ENCODE results near the gene ZNF860.
"Not testable (repeated sequence)": the region's sequence is repeated elsewhere in the genome, so short reads cannot be mapped to it uniquely, and the experiment has no call there.

Gene ZNF860

GRCh38 chr3:32003380-32003779, 21.8 kb downstream of the ZNF860 start:
- Histone ChIP-seq H3K9me3 (ENCODE audit: control insufficient read depth in 5 of 5, low read length in 5 of 5) (no peaks in the 10 kb centered on the region), H3K27ac (ENCODE audit: low read depth, low read length) (no peak overlapping the region), H3K4me1 (ENCODE audit: control insufficient read depth in 5 of 5, insufficient read depth in 5 of 5, low read length in 5 of 5) (peaks cover 0 to 9% (median 0%) of the 10 kb centered on the region in 5 donors), H3K27me3 (ENCODE audit: control insufficient read depth in 5 of 5, insufficient read depth in 4 of 5, low read length in 5 of 5) (no peaks in the 10 kb centered on the region), H3K9ac (ENCODE audit: low read length in 5 of 5) (no peak overlapping the region), H3K4me3 (ENCODE audit: low read depth in 1 of 5, low read length in 5 of 5) (no peak overlapping the region), H3K36me3 (ENCODE audit: control insufficient read depth in 5 of 5, insufficient read depth in 5 of 5, low read length in 5 of 5) (no peaks in the 10 kb centered on the region)

- Histone ChIP-seq H3K4me1 (ENCODE audit: control insufficient read depth in 5 of 5, insufficient read depth in 5 of 5, low read length in 5 of 5) (peaks cover 0 to 9% (median 0%) of the 10 kb centered on the region in 5 donors), H3K36me3 (ENCODE audit: control insufficient read depth in 5 of 5, insufficient read depth in 5 of 5, low read length in 5 of 5) (no peaks in the 10 kb centered on the region), H3K9me3 (ENCODE audit: control insufficient read depth in 5 of 5, low read length in 5 of 5) (no peaks in the 10 kb centered on the region), H3K27ac (ENCODE audit: low read depth, low read length) (no peak overlapping the region), H3K4me3 (ENCODE audit: low read depth in 1 of 5, low read length in 5 of 5) (no peak overlapping the region), H3K27me3 (ENCODE audit: control insufficient read depth in 5 of 5, insufficient read depth in 4 of 5, low read length in 5 of 5) (no peaks in the 10 kb centered on the region), H3K9ac (ENCODE audit: low read length in 5 of 5) (no peak overlapping the region)
Observed at GRCh38 chr3:32004113-32004765, 22.7 kb downstream of the ZNF860 start.

DNA sequence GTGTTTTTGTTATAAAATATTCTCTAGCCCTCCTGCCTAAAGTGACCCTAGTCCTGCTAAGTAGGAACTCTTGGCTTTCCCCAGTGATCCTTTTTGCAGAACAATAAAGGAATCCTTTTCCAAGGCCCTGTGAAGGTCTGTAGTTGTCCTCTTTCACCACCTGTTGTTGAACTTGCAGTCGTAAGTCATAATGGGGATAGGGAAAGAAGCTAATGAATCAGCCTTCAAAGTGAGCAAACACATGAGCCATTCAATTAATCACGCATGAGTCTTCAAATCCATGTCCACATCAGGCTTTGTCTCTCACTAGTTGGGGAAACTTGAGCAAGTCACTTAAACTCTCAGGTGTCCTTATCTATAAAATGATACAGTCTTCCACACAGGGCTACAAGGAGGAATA, 27.6 kb downstream of the ZNF860 start:
- no peak overlapping the region for H3K27ac ChIP-seq (ENCODE audit: low read depth, low read length)

DNA sequence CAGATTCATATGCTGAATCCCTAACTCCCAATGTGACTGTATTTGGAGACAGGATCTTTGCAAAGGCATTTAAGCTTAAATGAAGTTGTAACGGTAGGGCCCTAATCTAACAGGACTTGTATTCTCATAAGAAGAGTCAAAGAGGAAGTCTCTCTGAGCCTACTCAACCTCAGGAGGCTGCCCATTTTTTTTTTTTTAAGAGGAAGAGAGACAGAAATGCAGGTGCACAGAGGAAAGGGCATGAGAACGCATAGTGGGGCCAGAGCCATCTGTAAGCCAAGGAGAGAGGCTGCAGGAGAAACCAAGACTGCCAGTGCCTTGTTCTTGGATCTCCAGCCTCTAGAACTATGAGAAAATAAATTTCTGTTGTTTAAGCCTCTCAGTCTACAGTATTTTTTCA, 28.4 kb downstream of the ZNF860 start:
- no peaks in the 10 kb centered on the region for H3K27me3 ChIP-seq (ENCODE audit: control insufficient read depth in 5 of 5, insufficient read depth in 4 of 5, low read length in 5 of 5)

More for the DNA sequence above, 27.6 kb downstream of the ZNF860 start:
- Histone ChIP-seq H3K4me3 (ENCODE audit: low read depth in 1 of 5, low read length in 5 of 5) (no peak overlapping the region), H3K36me3 (ENCODE audit: control insufficient read depth in 5 of 5, insufficient read depth in 5 of 5, low read length in 5 of 5) (no peaks in the 10 kb centered on the region), H3K27me3 (ENCODE audit: control insufficient read depth in 5 of 5, insufficient read depth in 4 of 5, low read length in 5 of 5) (no peaks in the 10 kb centered on the region), H3K9me3 (ENCODE audit: control insufficient read depth in 5 of 5, low read length in 5 of 5) (no peaks in the 10 kb centered on the region), H3K9ac (ENCODE audit: low read length in 5 of 5) (no peak overlapping the region), H3K4me1 (ENCODE audit: control insufficient read depth in 5 of 5, insufficient read depth in 5 of 5, low read length in 5 of 5) (no peaks in the 10 kb centered on the region)

DNA sequence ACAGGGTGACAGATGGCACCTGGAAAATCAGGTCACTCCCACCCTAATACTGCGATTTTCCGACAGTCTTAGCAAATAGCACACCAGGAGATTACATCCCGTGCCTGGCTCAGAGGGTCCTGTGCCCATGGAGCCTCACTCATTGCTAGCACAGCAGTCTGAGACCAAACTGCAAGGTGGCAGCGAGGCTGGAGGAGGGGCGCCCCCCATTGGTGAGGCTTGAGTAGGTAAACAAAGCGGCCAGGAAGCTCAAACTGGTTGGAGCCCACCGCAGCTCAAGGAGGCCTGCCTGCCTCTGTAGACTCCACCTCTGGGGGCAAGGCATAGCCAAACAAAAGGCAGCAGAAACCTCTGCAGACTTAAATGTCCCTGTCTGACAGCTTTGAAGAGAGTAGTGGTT, 29.1 kb downstream of the ZNF860 start:
- H3K9ac ChIP-seq (ENCODE audit: low read length in 5 of 5); H3K27me3 ChIP-seq (ENCODE audit: control insufficient read depth in 5 of 5, insufficient read depth in 4 of 5, low read length in 5 of 5); H3K36me3 ChIP-seq (ENCODE audit: control insufficient read depth in 5 of 5, insufficient read depth in 5 of 5, low read length in 5 of 5); H3K4me1 ChIP-seq (ENCODE audit: control insufficient read depth in 5 of 5, insufficient read depth in 5 of 5, low read length in 5 of 5); H3K27ac ChIP-seq (ENCODE audit: low read depth, low read length); H3K9me3 ChIP-seq (ENCODE audit: control insufficient read depth in 5 of 5, low read length in 5 of 5); H3K4me3 ChIP-seq (ENCODE audit: low read depth in 1 of 5, low read length in 5 of 5): not testable (repeated sequence)

More for the DNA sequence above, 28.4 kb downstream of the ZNF860 start:
- Histone ChIP-seq H3K4me3 (ENCODE audit: low read depth in 1 of 5, low read length in 5 of 5) (no peak overlapping the region), H3K9me3 (ENCODE audit: control insufficient read depth in 5 of 5, low read length in 5 of 5) (no peaks in the 10 kb centered on the region), H3K9ac (ENCODE audit: low read length in 5 of 5) (no peak overlapping the region), H3K4me1 (ENCODE audit: control insufficient read depth in 5 of 5, insufficient read depth in 5 of 5, low read length in 5 of 5) (no peaks in the 10 kb centered on the region), H3K27ac (ENCODE audit: low read depth, low read length) (no peak overlapping the region), H3K36me3 (ENCODE audit: control insufficient read depth in 5 of 5, insufficient read depth in 5 of 5, low read length in 5 of 5) (no peaks in the 10 kb centered on the region)

DNA sequence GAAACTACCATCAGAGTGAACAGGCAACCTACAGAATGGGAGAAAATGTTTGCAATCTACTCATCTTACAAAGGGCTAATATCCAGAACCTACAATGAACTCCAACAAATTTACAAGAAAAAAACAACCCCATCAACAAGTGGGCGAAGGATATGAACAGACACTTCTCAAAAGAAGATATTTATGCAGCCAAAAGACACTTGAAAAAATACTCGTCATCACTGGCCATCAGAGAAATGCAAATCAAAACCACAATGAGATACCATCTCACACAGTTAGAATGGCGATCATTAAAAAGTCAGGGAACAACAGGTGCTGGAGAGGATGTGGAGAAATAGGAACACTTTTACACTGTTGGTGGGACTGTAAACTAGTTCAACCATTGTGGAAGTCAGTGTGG, 34.1 kb downstream of the ZNF860 start:
- H3K27me3 ChIP-seq (ENCODE audit: control insufficient read depth in 5 of 5, insufficient read depth in 4 of 5, low read length in 5 of 5); H3K9me3 ChIP-seq (ENCODE audit: control insufficient read depth in 5 of 5, low read length in 5 of 5); H3K4me1 ChIP-seq (ENCODE audit: control insufficient read depth in 5 of 5, insufficient read depth in 5 of 5, low read length in 5 of 5): not testable (repeated sequence)

GRCh38 chr3:32017286-32017685, 35.7 kb downstream of the ZNF860 start:
- Histone ChIP-seq H3K9ac (ENCODE audit: low read length in 5 of 5) (no peak overlapping the region), H3K27me3 (ENCODE audit: control insufficient read depth in 5 of 5, insufficient read depth in 4 of 5, low read length in 5 of 5) (no peaks in the 10 kb centered on the region), H3K27ac (ENCODE audit: low read depth, low read length) (no peak overlapping the region), H3K9me3 (ENCODE audit: control insufficient read depth in 5 of 5, low read length in 5 of 5) (no peaks in the 10 kb centered on the region), H3K4me1 (ENCODE audit: control insufficient read depth in 5 of 5, insufficient read depth in 5 of 5, low read length in 5 of 5) (peaks cover 0 to 3% (median 0%) of the 10 kb centered on the region in 5 donors), H3K36me3 (ENCODE audit: control insufficient read depth in 5 of 5, insufficient read depth in 5 of 5, low read length in 5 of 5) (no peaks in the 10 kb centered on the region), H3K4me3 (ENCODE audit: low read depth in 1 of 5, low read length in 5 of 5) (no peak overlapping the region)

More for the DNA sequence above, 34.1 kb downstream of the ZNF860 start:
- H3K9ac ChIP-seq (ENCODE audit: low read length in 5 of 5); H3K36me3 ChIP-seq (ENCODE audit: control insufficient read depth in 5 of 5, insufficient read depth in 5 of 5, low read length in 5 of 5); H3K4me3 ChIP-seq (ENCODE audit: low read depth in 1 of 5, low read length in 5 of 5); H3K27ac ChIP-seq (ENCODE audit: low read depth, low read length): not testable (repeated sequence)

DNA sequence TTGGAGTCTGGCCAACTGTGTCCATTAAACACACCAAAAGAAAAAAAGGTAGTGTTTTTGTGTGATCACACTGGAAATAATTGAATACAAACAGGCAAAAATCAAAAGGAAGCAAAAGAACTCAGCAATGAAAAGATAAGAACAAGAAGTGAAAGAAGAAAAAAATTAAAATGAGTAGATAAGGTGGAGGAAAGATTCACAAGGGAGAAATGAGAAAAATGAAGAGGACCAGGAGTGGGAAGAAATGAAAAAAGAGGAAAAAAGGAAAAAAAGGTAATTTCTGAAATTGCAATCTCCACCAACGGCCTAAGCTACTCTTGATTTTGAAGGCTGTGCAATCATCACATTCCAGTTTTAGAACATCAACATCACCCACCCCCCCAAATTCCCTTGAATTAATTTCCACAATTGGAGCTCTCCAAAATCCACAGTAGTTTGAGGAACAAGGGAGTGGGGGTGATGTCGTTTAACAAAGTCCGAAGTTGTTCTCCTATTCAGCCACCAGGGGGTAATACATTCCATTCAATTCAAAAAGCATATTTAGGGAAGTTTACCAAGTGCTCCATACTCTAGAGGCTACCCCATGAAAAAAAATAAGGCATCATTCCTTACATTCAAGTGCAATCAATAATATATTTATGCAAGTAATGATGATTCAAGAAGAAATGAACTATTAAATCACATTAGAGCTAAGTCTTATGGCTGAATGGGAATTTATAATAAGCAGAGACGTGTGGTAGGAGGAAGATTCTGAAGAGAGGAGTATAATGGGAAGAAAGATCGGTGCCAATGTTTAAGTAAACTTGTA, 37.4 kb downstream of the ZNF860 start:
- H3K9me3 ChIP-seq (ENCODE audit: control insufficient read depth in 5 of 5, low read length in 5 of 5) = no peaks in the 10 kb centered on the region
- no peak overlapping the region for H3K4me3 ChIP-seq (ENCODE audit: low read depth in 1 of 5, low read length in 5 of 5)
- no peaks in the 10 kb centered on the region for H3K36me3 ChIP-seq (ENCODE audit: control insufficient read depth in 5 of 5, insufficient read depth in 5 of 5, low read length in 5 of 5)
- no peak overlapping the region for H3K9ac ChIP-seq (ENCODE audit: low read length in 5 of 5)
- H3K27me3 ChIP-seq (ENCODE audit: control insufficient read depth in 5 of 5, insufficient read depth in 4 of 5, low read length in 5 of 5) = no peaks in the 10 kb centered on the region
- peaks cover 0 to 3% (median 0%) of the 10 kb centered on the region in 5 donors for H3K4me1 ChIP-seq (ENCODE audit: control insufficient read depth in 5 of 5, insufficient read depth in 5 of 5, low read length in 5 of 5)
- no peak overlapping the region for H3K27ac ChIP-seq (ENCODE audit: low read depth, low read length)

- H3K27me3 ChIP-seq (ENCODE audit: control insufficient read depth in 5 of 5, insufficient read depth in 4 of 5, low read length in 5 of 5) = no peaks in the 10 kb centered on the region
- peaks cover 0 to 5% (median 0%) of the 10 kb centered on the region in 5 donors for H3K4me1 ChIP-seq (ENCODE audit: control insufficient read depth in 5 of 5, insufficient read depth in 5 of 5, low read length in 5 of 5)
- no peak overlapping the region for H3K9ac ChIP-seq (ENCODE audit: low read length in 5 of 5)
Observed at GRCh38 chr3:32021155-32021554, 39.6 kb downstream of the ZNF860 start.

DNA sequence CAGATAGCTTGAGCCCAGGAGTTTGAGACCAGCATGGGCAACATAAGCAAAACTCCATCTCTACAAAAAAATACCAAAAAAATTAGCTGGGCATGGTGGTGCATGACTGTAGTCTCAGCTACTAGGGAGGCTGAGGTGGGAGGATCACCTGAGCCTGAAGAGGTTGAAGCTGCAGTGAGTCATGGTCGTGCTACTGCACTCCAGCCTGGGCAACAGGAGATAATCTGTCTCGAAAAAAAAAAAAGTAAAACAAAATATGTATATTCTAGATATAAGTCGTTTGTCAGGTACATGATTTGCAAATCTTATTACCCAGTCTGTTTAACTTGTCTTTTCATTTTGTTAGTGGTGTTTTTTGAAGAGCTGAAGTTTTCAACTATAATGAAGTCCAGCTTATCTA, 40.2 kb downstream of the ZNF860 start:
- H3K27ac ChIP-seq (ENCODE audit: low read depth, low read length) = no peak overlapping the region
- H3K27me3 ChIP-seq (ENCODE audit: control insufficient read depth in 5 of 5, insufficient read depth in 4 of 5, low read length in 5 of 5) = no peaks in the 10 kb centered on the region
- no peak overlapping the region for H3K4me3 ChIP-seq (ENCODE audit: low read depth in 1 of 5, low read length in 5 of 5)
- H3K4me1 ChIP-seq (ENCODE audit: control insufficient read depth in 5 of 5, insufficient read depth in 5 of 5, low read length in 5 of 5) = peaks cover 0 to 10% (median 0%) of the 10 kb centered on the region in 5 donors
- no peaks in the 10 kb centered on the region for H3K9me3 ChIP-seq (ENCODE audit: control insufficient read depth in 5 of 5, low read length in 5 of 5)
- H3K36me3 ChIP-seq (ENCODE audit: control insufficient read depth in 5 of 5, insufficient read depth in 5 of 5, low read length in 5 of 5) = no peaks in the 10 kb centered on the region
- no peak overlapping the region for H3K9ac ChIP-seq (ENCODE audit: low read length in 5 of 5)

More at GRCh38 chr3:32021155-32021554, 39.6 kb downstream of the ZNF860 start:
- no peak overlapping the region for H3K4me3 ChIP-seq (ENCODE audit: low read depth in 1 of 5, low read length in 5 of 5)
- H3K36me3 ChIP-seq (ENCODE audit: control insufficient read depth in 5 of 5, insufficient read depth in 5 of 5, low read length in 5 of 5) = no peaks in the 10 kb centered on the region
- H3K9me3 ChIP-seq (ENCODE audit: control insufficient read depth in 5 of 5, low read length in 5 of 5) = no peaks in the 10 kb centered on the region
- H3K27ac ChIP-seq (ENCODE audit: low read depth, low read length) = no peak overlapping the region

Measured in subcutaneous abdominal adipose tissue (tissue), 5 donors.